NCI-H2196 treated with DMSO at 0.1 percent for 48 hours (cell line): ENCODE measurements around the gene ALG2.

Experiments used
- DNase-seq: peaks from one replicate; lab custom pipeline; 2025; ENCODE audit not compliant: unreplicated experiment; lab: John Stamatoyannopoulos, UW

ALG2 gene, protein sequence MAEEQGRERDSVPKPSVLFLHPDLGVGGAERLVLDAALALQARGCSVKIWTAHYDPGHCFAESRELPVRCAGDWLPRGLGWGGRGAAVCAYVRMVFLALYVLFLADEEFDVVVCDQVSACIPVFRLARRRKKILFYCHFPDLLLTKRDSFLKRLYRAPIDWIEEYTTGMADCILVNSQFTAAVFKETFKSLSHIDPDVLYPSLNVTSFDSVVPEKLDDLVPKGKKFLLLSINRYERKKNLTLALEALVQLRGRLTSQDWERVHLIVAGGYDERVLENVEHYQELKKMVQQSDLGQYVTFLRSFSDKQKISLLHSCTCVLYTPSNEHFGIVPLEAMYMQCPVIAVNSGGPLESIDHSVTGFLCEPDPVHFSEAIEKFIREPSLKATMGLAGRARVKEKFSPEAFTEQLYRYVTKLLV

DNA sequence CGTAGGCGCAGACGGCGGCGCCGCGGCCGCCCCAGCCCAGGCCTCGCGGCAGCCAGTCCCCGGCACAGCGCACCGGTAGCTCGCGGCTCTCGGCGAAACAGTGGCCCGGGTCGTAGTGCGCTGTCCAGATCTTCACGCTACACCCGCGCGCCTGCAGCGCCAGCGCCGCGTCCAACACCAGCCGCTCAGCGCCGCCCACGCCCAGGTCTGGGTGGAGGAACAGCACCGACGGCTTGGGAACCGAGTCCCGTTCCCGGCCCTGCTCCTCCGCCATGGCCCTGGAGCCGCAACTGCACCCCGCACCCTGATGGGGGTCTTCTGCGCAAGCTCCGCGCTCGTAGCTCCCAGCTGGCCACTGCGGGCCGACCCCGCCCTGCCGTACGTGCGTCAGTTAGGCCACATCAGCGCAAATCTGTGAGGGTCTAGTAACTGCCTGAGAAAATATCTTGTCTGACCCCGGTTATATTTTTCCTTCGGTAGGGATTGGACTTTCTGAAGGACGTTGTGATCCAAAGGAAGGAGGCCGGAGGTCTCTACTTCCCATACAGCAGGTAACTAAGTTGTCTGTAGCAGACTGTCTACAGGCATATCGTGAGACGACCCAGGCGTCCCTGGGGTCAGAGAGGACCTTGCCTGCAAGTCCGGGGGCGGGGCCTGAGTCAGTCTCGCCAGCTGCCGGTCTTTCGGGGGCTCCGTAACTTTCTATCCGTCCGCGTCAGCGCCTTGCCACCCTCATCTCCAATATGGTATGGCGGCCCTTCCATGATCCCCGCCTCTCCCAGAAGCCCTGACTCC lies at the start of gene ALG2, which contains the start of gene SEC61B:
Gene ALG2 (minus strand): TSS at position 322 of the 795 bp plus-strand sequence. CDS start 48 bp downstream, at position 274.
Gene SEC61B (plus strand): TSS at position 662 of the 795 bp plus-strand sequence. CDS start 82 bp downstream, at position 744.
- DNase-seq: peak; percentile 80

DNA sequence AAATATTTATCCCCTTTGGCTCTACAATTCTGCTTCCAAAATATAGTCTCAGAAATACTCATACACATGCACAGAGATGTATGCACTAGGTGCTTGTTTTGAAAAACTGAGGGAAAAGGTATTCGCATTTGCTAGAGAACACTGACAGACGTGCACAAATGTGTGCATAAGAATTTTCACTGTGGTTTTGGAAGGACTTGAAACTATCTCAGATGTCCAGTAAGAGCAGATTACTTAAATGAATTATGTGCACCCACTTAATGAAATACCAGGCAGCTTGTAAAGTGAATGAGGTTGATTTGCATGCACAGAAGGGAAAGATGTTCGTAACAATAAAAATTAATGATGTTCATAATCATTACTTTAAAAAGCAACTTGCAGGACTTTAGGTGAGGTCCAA lies 48.7 kb upstream of the ALG2 start:
- no peak for DNase-seq

DNA sequence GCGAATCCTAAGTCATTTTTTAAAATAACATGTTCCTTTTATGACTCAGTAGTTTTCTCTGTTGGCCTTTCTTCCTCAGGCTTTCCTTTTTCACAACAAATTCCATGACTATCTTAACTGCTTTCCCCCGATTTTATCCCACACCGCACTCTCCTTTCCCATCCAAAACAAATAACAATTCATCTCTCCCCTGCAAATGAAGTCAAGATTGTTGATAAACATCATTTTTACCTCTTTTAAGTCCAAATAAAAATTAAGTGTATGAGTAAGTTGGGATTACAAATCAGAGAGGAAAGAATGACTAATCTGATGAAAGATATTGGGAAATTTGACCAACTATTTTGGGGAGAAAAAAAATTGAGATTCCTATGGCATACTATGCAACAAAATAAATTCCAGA lies 47.7 kb upstream of the ALG2 start:
- DNase-seq: no peak

DNA sequence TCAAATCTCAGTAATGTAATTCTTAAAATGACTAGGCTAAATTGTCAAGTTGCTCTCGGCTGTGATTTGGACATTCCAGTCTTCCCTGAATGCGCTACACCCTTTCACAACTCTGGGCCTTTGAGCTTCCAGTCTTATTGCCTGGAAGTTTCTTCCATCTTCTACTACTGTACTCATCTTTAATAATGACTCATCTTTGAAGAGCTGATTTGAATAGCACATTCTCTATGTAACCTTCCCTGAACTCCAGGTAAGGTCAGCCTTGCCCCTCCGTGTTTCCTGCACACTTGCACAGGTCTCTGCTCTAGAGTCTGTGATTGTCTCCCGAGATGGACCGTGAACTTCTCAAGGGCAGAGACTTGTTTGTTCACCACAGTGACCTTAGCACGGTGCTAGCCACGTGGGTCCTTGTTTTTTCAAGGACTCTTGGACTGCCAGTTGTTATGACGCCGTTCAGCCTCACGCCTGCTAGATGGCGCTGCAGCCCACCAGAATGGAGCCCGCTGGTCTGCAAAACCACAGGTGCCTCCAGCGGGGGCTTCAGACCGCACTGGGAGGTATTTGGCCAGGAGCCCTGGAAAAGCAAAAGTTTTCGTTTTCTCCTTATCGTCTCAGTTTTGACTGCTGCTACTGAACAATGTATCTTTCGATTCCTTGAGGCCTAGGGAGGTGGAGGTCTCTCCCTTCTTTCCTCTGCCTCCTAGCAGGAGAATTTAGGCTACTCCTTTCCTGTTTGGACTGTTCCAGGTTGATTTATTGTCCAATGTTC lies 44.7 kb upstream of the ALG2 start:
- no peak for DNase-seq

DNA sequence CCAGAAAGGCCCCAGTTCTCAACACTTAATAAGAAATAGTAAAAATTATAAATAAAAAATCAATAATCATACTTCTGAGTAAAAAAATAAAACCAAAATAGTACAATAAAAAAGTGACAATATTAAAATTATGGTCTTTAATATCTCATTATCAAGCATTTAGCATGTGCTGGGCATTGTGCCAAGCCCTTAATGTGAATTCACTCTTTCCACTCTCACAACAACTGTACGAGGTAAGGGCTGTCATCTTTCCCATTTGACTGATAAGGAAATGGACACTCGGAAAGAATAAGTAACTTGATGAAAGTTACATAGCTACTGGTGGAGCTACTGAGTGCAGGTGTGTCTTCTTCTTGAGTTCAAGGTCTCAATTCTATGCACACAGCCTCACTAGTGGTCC lies 43.9 kb upstream of the ALG2 start:
- DNase-seq: no peak

DNA sequence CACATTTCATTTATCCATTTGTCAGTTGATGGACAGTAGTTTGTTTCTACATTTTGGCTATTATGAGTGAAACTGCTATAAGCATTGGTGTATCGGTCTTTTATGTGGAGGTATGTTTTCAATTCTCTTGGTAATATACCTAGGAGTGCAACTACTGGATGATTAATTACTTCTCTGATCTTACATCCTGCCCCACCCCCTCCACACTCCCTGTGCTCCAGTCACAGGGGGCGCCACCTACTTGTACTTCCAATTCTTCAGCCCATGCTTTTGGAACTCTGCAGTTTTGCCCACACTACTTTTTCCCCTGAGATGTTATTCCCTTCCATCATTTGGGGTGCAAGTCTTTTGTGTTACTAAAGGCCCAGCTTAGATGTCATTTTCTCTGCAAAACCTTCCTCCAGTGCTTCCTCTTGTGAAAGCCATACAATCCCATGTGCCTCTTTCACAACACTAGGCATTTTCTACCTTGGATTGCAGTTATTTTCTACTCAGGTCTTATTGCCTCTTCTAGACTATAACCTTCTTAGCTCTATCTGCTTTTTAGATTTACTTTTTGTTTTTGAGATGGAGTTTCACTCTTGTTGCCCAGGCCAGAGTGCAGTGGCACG lies 42.4 kb upstream of the ALG2 start:
- no peak for DNase-seq

- DNase-seq: no peak
These were observed 41.2 kb upstream of the ALG2 start for GRCh38 chr9:99262949-99263418.

GRCh38 chr9:99261923-99262322 lies 40.2 kb upstream of the ALG2 start:
- DNase-seq: no peak

GRCh38 chr9:99259231-99259918 lies 37.6 kb upstream of the ALG2 start:
- peak; percentile 73 for DNase-seq

DNA sequence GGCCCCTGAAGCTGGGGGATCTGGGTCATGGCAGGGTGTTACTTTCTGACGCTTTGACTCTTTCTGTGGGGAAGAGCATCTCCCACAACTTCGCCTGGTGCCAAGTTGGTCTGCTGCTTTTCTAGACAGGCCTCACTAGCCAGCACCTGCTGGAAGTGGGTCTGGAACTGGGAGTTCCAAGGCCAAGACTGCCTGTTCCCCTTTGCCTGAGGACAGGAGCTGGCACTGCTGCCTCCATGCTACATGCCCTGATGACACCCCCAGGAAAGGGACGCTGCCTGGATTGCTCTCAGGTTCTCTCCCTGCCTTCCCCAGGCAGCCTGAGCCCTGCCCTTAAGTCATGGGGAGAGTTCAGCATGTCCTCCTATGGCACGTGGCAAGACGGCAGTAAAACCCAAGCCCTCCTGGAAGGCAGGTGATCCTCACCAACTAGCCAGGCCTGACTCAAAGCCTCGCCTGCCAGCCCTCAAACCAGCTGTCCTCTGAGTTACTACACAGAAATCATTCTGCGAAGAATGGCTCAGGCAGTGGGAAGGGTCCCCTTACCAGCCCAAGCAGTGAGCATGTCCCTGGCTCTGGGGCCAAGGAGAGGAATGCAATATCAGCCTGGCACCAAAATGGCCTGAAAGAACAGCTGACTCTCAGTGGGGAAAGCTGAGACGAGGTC lies 36.1 kb upstream of the ALG2 start:
- no peak for DNase-seq

DNA sequence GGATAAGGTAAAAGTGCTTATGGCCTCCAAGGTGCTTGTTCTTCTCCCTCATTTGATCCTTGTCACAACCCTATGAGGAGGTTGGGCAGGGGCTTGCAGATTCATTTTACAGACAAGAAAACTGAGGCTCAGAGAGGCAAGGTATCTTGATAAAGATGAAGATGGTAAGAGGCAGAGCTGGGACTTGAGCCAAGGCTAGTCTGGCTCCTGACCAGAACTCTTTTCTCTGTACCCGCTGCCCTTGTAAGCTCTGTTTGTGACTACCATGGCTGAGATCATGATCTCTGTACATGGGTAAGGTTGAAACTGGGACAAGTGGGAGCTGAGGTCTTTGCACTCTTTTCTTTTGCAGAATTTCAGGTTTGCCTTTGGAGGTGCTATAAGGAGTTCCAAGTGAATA lies 33.9 kb upstream of the ALG2 start:
- no peak for DNase-seq

GRCh38 chr9:99253772-99254431 lies 32.2 kb upstream of the ALG2 start:
- no peak for DNase-seq

- no peak for DNase-seq
These were observed 31.4 kb upstream of the ALG2 start for GRCh38 chr9:99253134-99253533.

DNA sequence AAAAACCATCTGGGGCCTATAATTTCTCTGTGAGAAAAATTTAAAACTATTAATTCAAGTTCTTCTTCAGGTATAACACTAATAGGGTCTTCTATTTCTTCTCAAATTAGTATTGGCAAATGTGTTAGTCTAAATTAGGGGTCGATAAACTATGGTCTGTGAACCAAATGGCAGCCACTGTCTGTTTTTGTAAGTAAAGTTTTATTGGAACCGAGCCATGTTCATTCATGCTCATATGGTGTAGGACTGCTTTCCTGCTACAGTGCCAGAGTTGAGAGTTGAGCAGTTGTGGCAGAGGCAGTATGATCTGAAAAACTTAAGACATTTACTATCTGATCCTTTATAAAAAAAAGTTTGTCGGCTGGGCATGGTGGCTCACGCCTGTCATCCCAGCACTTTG lies 29.4 kb upstream of the ALG2 start:
- no peak for DNase-seq

- no peak for DNase-seq
These were observed 27.9 kb upstream of the ALG2 start for GRCh38 chr9:99249619-99250018.

GRCh38 chr9:99244344-99245260 lies 22.9 kb upstream of the ALG2 start:
- no peak for DNase-seq

GRCh38 chr9:99241106-99241505 lies 19.4 kb upstream of the ALG2 start:
- no peak for DNase-seq
